HepG2 (cell line): Measurements from ENCODE around the gene PWP1. TPM values are rescaled to one million over a fixed set of nuclear protein-coding genes. Genes with fewer than 3 reads are reported as not detected.
A peak's percentile ranks its signal among the peaks of the same experiment; 100 is the strongest.

Experiments used
- ATAC-seq: fragments of 200-7000 bp; cut with Tn5 transposase; 3 replicates; pipeline ENCODE4 v1.9.1; 2020; ENCODE audit warnings: mild to moderate bottlenecking, moderate library complexity
- BruUV-seq: library from RNA; stranded (reverse); fragments of 400-500 nt; replicated peaks from 2 replicates; lab custom pipeline; 2021; lab: Mats Ljungman, UMichigan
- CTCF ChIA-PET: fragments of 300-600 bp; formaldehyde crosslinking; extraction: SDS; loops from one replicate; lab custom pipeline; 2021; ENCODE audit warnings: low total read pairs, inconsistent platforms, low intra/inter-chr PET ratio; lab: Yijun Ruan, JAX
- POLR2A ChIA-PET: fragments of 350-600 bp; sonication (Branson Sonifier 250); formaldehyde crosslinking; loops from one replicate; lab custom pipeline; 2020; ENCODE audit warnings: antibody characterized with exemption, inconsistent platforms; lab: Yijun Ruan, JAX
- DNase-seq: peaks from one replicate; pipeline ENCODE4 v3.0.0-alpha.2; 2015; ENCODE audit warnings: low spot score
- FAIRE-seq: peaks from 3 replicates; lab custom pipeline; 2011; peaks lifted over from hg19 to GRCh38; lab: Jason Lieb, UNC
- H2AFZ ChIP-seq: one replicate; pipeline ENCODE4 v1.6.1; 2011; ENCODE audit warnings: low read length, inconsistent platforms
- H3K27ac ChIP-seq: fragments of 300-600 bp; 3 replicates; pipeline ENCODE4 v1.8.0; 2011; ENCODE audit warnings: mixed run types, mild to moderate bottlenecking, mixed read lengths, low read length, inconsistent platforms; ENCODE audit not compliant: insufficient read depth; ENCODE audit errors: extremely low read length
- H3K27me3 ChIP-seq, 2 experiments: fragments of 200-600 bp in 1 of 2; 2 replicates in 1 of 2; 3 replicates in 1 of 2; pipeline versions ENCODE4 v1.6.0 to v1.8.0; 2011; ENCODE audit warnings: low read length in 2 of 2, mild to moderate bottlenecking in 2 of 2, moderate library complexity in 2 of 2, inconsistent platforms in 1 of 2; ENCODE audit not compliant: insufficient read depth in 2 of 2, control insufficient read depth in 1 of 2
- H3K36me3 ChIP-seq, 2 experiments: fragments of 200-600 bp in 1 of 2; replicated peaks in 1 of 2; 2 replicates in 1 of 2; 3 replicates in 1 of 2; pipeline versions ENCODE4 v1.5.1 to v1.8.0; 2011; ENCODE audit warnings: low read length in 2 of 2, inconsistent platforms in 1 of 2; ENCODE audit not compliant: insufficient read depth in 2 of 2, control insufficient read depth in 1 of 2
- H3K4me1 ChIP-seq: 2 replicates; pipeline ENCODE4 v1.5.1; 2012; ENCODE audit warnings: low read length, inconsistent platforms; ENCODE audit not compliant: insufficient read depth
- H3K4me2 ChIP-seq: 2 replicates; pipeline ENCODE4 v1.6.0; 2011; ENCODE audit warnings: low read depth, low read length, inconsistent platforms
- H3K4me3 ChIP-seq, 3 experiments: fragments of 200-600 bp in 1 of 3; sonication (generic), shearing (Covaris generic) in 1 of 3; replicated peaks in 1 of 3; 2 replicates each; pipeline ENCODE4 v1.5.1; 2011 to 2016; ENCODE audit warnings: low read length in 3 of 3, inconsistent platforms in 2 of 3, low read depth in 2 of 3, mild to moderate bottlenecking in 2 of 3, control low read depth in 1 of 3, mixed read lengths in 1 of 3; ENCODE audit not compliant: insufficient read depth in 1 of 3
- H3K79me2 ChIP-seq: one replicate; pipeline ENCODE4 v1.6.1; 2011; ENCODE audit warnings: low read length, inconsistent platforms; ENCODE audit not compliant: insufficient read depth
- H3K9ac ChIP-seq: 2 replicates; pipeline ENCODE4 v1.6.0; 2011; ENCODE audit warnings: mild to moderate bottlenecking, low read depth, low read length, inconsistent platforms; ENCODE audit not compliant: insufficient read depth
- H3K9me3 ChIP-seq: 2 replicates; pipeline ENCODE4 v1.5.1; 2012; ENCODE audit warnings: mild to moderate bottlenecking, low read length
- H4K20me1 ChIP-seq: 2 replicates; pipeline ENCODE4 v1.6.0; 2011; ENCODE audit warnings: inconsistent platforms, mild to moderate bottlenecking, low read length, moderate library complexity; ENCODE audit not compliant: insufficient read depth
- CCDC6 ChIP-seq: sonication (generic); formaldehyde crosslinking; IDR thresholded peaks from 2 replicates; pipeline ENCODE4 v1.8.1; 2022; ENCODE audit warnings: mild to moderate bottlenecking, missing genetic modification reagents, moderate library complexity
- CHCHD3 ChIP-seq: sonication (generic); formaldehyde crosslinking; IDR thresholded peaks from 2 replicates; pipeline ENCODE4 v1.8.0; 2022; ENCODE audit warnings: mild to moderate bottlenecking, missing genetic modification reagents, moderate library complexity
- CREB1 ChIP-seq, 2 experiments: fragments of 450-650 bp in 1 of 2; IDR thresholded peaks; 2 replicates each; pipeline ENCODE4 v1.6.1; 2016 to 2017; ENCODE audit warnings: control low read depth in 1 of 2, mild to moderate bottlenecking in 1 of 2, missing compliant biosample characterization in 1 of 2, missing genetic modification characterization in 1 of 2
- FOSL2 ChIP-seq: sonication (generic); formaldehyde crosslinking; IDR thresholded peaks from 2 replicates; pipeline ENCODE4 v1.4.0; 2020; ENCODE audit warnings: missing genetic modification reagents
- FOXM1 ChIP-seq: sonication (generic); formaldehyde crosslinking; IDR thresholded peaks from 2 replicates; pipeline ENCODE4 v1.5.0; 2020; ENCODE audit warnings: missing genetic modification reagents
- KDM2A ChIP-seq: sonication (generic); formaldehyde crosslinking; IDR thresholded peaks from 2 replicates; pipeline ENCODE4 v1.4.0; 2020; ENCODE audit warnings: low read depth, missing genetic modification reagents, borderline replicate concordance
- MAFF ChIP-seq: IDR thresholded peaks from 2 replicates; pipeline ENCODE4 v1.6.1; 2011; ENCODE audit warnings: low read depth, low read length, improper control_type of control experiment
- MAFK ChIP-seq, 2 experiments: IDR thresholded peaks in 1 of 2; conservative IDR thresholded peaks in 1 of 2; 2 replicates each; pipeline ENCODE4 v1.6.1; 2011; ENCODE audit warnings: improper control_type of control experiment in 2 of 2, low read length in 2 of 2
- MTA1 ChIP-seq: sonication (generic); formaldehyde crosslinking; IDR thresholded peaks from 2 replicates; pipeline ENCODE4 v1.4.0; 2020; ENCODE audit warnings: missing genetic modification reagents, mild to moderate bottlenecking, borderline replicate concordance
- NCOR1 ChIP-seq: fragments of 200-600 bp; sonication (generic); IDR thresholded peaks from 2 replicates; pipeline ENCODE4 v1.7.0; 2017; ENCODE audit warnings: antibody characterized with exemption, low read length, borderline replicate concordance
- RFX5 ChIP-seq: IDR thresholded peaks from 2 replicates; pipeline ENCODE4 v1.6.1; 2011; ENCODE audit warnings: low read depth, low read length, improper control_type of control experiment
- WGBS: methylation state at CpG from one replicate; pipeline ENCODE4 v1.1.6; 2017; ENCODE audit warnings: low lambda C conversion rate; 5-methylcytosine and 5-hydroxymethylcytosine counted together
- in situ Hi-C: cut with HindIII; loops from 2 replicates; pipeline ENCODE4 v1.10.0; 2017; ENCODE audit warnings: low pct_unique_long_range_greater_than_20kb; ENCODE audit not compliant: extremely low pct_ligation_motif_present
- intact Hi-C: fragments of 100-400 bp; cut with micrococcal nuclease; formaldehyde crosslinking; loops from one replicate; pipeline ENCODE4 v1.10.0; 2022; ENCODE audit not compliant: unreplicated experiment
- polyA plus RNA-seq, 8 experiments: library from polyadenylated mRNA; depleted of rRNA in 3 of 8; stranded (reverse) in 7 of 8; unstranded in 1 of 8; fragments of >200 nt; fragmentation: Illumina TruSeq in 4 of 8; extraction: Trizol in 4 of 8; gene quantifications; 2 replicates each; pipeline versions ENCODE4 v1.2.1 to v1.2.3, GENCODE V29; 2011 to 2016; ENCODE audit warnings: low read depth in 4 of 8, missing spikeins in 1 of 8, mixed read lengths in 1 of 8; ENCODE audit not compliant: insufficient read depth in 1 of 8
- total RNA-seq, 5 experiments: library from RNA; depleted of rRNA; stranded (reverse); fragments of >200 nt; fragmentation: Illumina TruSeq; extraction: Trizol; gene quantifications; 2 replicates each; pipeline ENCODE4 v1.2.3, GENCODE V29; 2016; ENCODE audit warnings: low read depth in 1 of 5
- TF ChIP-seq, protein P1 (sequence below): sonication (generic); formaldehyde crosslinking; IDR thresholded peaks from 2 replicates; pipeline ENCODE4 v1.4.0; 2020; ENCODE audit warnings: missing genetic modification reagents

Gene PWP1
- total and polyA plus RNA-seq, 2 of the 13 experiments (the other 11 are each of a cell fraction or from before 2014, with no cell fraction given): 65.9 to 70.2 TPM

DNA sequence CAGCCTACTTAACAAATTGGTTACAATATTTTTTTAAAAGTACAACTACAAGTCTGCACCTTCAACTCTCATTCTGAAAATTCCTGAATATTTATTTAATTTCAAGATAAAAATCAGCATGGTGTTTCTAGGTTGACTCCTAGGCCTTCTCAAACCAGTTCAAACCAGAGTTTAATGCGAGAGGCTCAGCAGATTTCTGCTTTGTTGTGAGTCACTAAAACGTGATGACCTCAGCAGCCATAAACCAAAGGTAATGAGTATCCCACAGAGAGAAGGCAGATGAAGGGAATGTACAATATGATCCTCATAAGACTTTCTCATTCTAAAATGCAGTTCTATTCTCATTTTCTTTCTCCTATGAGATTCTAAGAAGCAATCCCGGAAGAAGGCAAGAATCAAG, 73.8 kb downstream of the PWP1 start:
- H3K27ac ChIP-seq: peak overlapping the region; percentile 64
- CTCF ChIA-PET: no interaction called here
- H3K4me1 ChIP-seq: peaks cover 32% of the 10 kb centered on the region
- H3K9me3 ChIP-seq: no peaks in the 10 kb centered on the region
- in situ Hi-C loops: no loop called here
- no TSS peak for BruUV-seq
- TF ChIP-seq FOSL2 (CRISPR knock-in tag) (0 out of 2 replicates have a peak, but pooled peaks have one; percentile 8), CREB1 (IDR thresholded peaks at IDR 0.05) (0 out of 2 replicates have a peak, but pooled peaks have one; percentile 5), CREB1 (CRISPR knock-in tag; IDR thresholded peaks at IDR 0.05) (no peak), MTA1 (no peak), CHCHD3 (no peak), FOXM1 (CRISPR knock-in tag) (no peak), MAFK (conservative IDR thresholded peaks at IDR 0.05 in 1 of 2, IDR thresholded peaks at IDR 0.05 in 1 of 2; ENCODE audit: low read length in 2 of 2) (peak; percentile 64 to 68), MAFF (peak; percentile 63), NCOR1 (no peak), CCDC6 (CRISPR knock-in tag) (no peak), RFX5 (peak; percentile 41; the same call in 1 of the 2 replicates), KDM2A (CRISPR knock-in tag) (no peak)
- TF ChIP-seq, protein P1, sequence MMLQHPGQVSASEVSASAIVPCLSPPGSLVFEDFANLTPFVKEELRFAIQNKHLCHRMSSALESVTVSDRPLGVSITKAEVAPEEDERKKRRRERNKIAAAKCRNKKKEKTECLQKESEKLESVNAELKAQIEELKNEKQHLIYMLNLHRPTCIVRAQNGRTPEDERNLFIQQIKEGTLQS: no peak
- WGBS: 37% methylated on average over 3 of the region's 3 CpGs
- ATAC-seq (no peak), FAIRE-seq (no peak), DNase-seq (peak; percentile 23)
- peak overlapping the region; percentile 92 for H3K4me2 ChIP-seq
- H3K9ac ChIP-seq: peak overlapping the region; percentile 88
- H3K27me3 ChIP-seq: peaks cover 0 to 1% of the 10 kb centered on the region in 2 experiments; a peak in 1 of 5 replicates
- H3K79me2 ChIP-seq: peaks cover 31% of the 10 kb centered on the region
- peaks cover 13% of the 10 kb centered on the region; the same call in 1 of the 2 replicates for H4K20me1 ChIP-seq
- intact Hi-C loops: loop anchor here (2.0 to 10.0 kb wide), 2 partner anchors 63 to 775 kb away; no protein-coding TSS in a partner anchor
- no peak overlapping the region for H2AFZ ChIP-seq
- H3K36me3 ChIP-seq: peaks cover 7 to 36% of the 10 kb centered on the region in 2 experiments; a peak in 4 of 5 replicates
- POLR2A ChIA-PET: no interaction called here
- peak overlapping the region; percentile 80 to 90 (median 85); a peak in 5 of 6 replicates for H3K4me3 ChIP-seq
